CD14-positive monocyte (primary cell): ENCODE measurements around the gene ACSBG1. TPM values are rescaled to one million over a fixed set of nuclear protein-coding genes. Genes with fewer than 3 reads are reported as not detected.
A peak's percentile ranks its signal among the peaks of the same experiment; 100 is the strongest.

Source experiments
- DNase-seq, 3 donors: peaks; one replicate each; pipeline ENCODE4 v3.0.0-alpha.2; 2011 to 2022
- H2AFZ ChIP-seq: 2 replicates; pipeline ENCODE4 v1.6.0; 2012; ENCODE audit warnings: mild to moderate bottlenecking, low read depth, low read length, inconsistent platforms; ENCODE audit not compliant: insufficient read depth, poor library complexity, severe bottlenecking
- H3K27ac ChIP-seq, 2 donors: 1 replicate in 1 of 2; 2 replicates in 1 of 2; pipeline ENCODE4 v1.5.1; 2012 to 2013; ENCODE audit warnings: low read length in 2 of 2, control low read depth in 1 of 2, inconsistent platforms in 1 of 2, low read depth in 1 of 2, mild to moderate bottlenecking in 1 of 2
- H3K27me3 ChIP-seq, 2 donors: one replicate each; pipeline versions ENCODE4 v1.6.0 to v1.6.1; 2011 to 2013; ENCODE audit warnings: low read length in 2 of 2; ENCODE audit not compliant: control insufficient read depth in 2 of 2, insufficient read depth in 2 of 2
- H3K36me3 ChIP-seq, 2 donors: replicated peaks in 1 of 2; 1 replicate in 1 of 2; 2 replicates in 1 of 2; pipeline versions ENCODE4 v1.5.1 to v1.6.1; 2012 to 2013; ENCODE audit warnings: low read length in 2 of 2, control low read depth in 1 of 2, inconsistent platforms in 1 of 2, mild to moderate bottlenecking in 1 of 2; ENCODE audit not compliant: insufficient read depth in 2 of 2, control insufficient read depth in 1 of 2
- H3K4me1 ChIP-seq, 2 donors: 1 replicate in 1 of 2; 2 replicates in 1 of 2; pipeline versions ENCODE4 v1.5.1 to v1.6.1; 2012 to 2013; ENCODE audit warnings: low read length in 2 of 2, control low read depth in 1 of 2, inconsistent platforms in 1 of 2, mild to moderate bottlenecking in 1 of 2, moderate library complexity in 1 of 2; ENCODE audit not compliant: insufficient read depth in 2 of 2, control insufficient read depth in 1 of 2
- H3K4me2 ChIP-seq: replicated peaks from 2 replicates; pipeline ENCODE3; 2012; ENCODE audit warnings: low read length, moderate library complexity, mild to moderate bottlenecking; ENCODE audit not compliant: poor library complexity, severe bottlenecking; ENCODE audit errors: extremely low read depth
- H3K4me3 ChIP-seq, 3 experiments: fragments of 200-600 bp in 1 of 3; sonication (generic) in 1 of 3; replicated peaks in 1 of 3; 1 replicate in 2 of 3; 2 replicates in 1 of 3; pipeline ENCODE4 v1.5.1; 2011 to 2013; ENCODE audit warnings: low read length in 3 of 3, mild to moderate bottlenecking in 3 of 3, control low read depth in 2 of 3, low read depth in 2 of 3, inconsistent platforms in 1 of 3, moderate library complexity in 1 of 3
- H3K79me2 ChIP-seq: 2 replicates; pipeline ENCODE4 v1.6.0; 2012; ENCODE audit warnings: mild to moderate bottlenecking, control low read depth, inconsistent platforms, low read length, moderate library complexity; ENCODE audit not compliant: insufficient read depth
- H3K9ac ChIP-seq: 2 replicates; pipeline ENCODE4 v1.6.0; 2017; ENCODE audit warnings: low read length, mild to moderate bottlenecking; ENCODE audit not compliant: insufficient read depth, poor library complexity, severe bottlenecking
- H3K9me3 ChIP-seq, 2 donors: replicated peaks in 1 of 2; 1 replicate in 1 of 2; 2 replicates in 1 of 2; pipeline versions ENCODE4 v1.5.1 to v1.6.1; 2012 to 2013; ENCODE audit warnings: low read length in 2 of 2, control low read depth in 1 of 2; ENCODE audit not compliant: control insufficient read depth in 1 of 2, insufficient read depth in 1 of 2
- H4K20me1 ChIP-seq: 2 replicates; pipeline ENCODE4 v1.6.0; 2012; ENCODE audit warnings: mild to moderate bottlenecking, low read length, control low read depth, moderate library complexity; ENCODE audit not compliant: insufficient read depth
- H3K27ac Mint-ChIP-seq, 7 donors: one replicate each; pipeline ENCODE4 v1.8.0; 2020; ENCODE audit warnings: mild to moderate bottlenecking in 7 of 7, mixed read lengths in 7 of 7, moderate library complexity in 6 of 7, inconsistent platforms in 2 of 7
- H3K27me3 Mint-ChIP-seq, 3 donors: one replicate each; pipeline ENCODE4 v1.8.0; 2021 to 2022; ENCODE audit warnings: low read depth in 3 of 3, mild to moderate bottlenecking in 3 of 3, mixed read lengths in 3 of 3, moderate library complexity in 3 of 3, inconsistent platforms in 1 of 3
- H3K36me3 Mint-ChIP-seq, 2 donors: one replicate each; pipeline ENCODE4 v1.8.0; 2020; ENCODE audit warnings: mixed read lengths in 2 of 2, inconsistent platforms in 1 of 2, mild to moderate bottlenecking in 1 of 2
- H3K4me1 Mint-ChIP-seq: one replicate; pipeline ENCODE4 v1.8.0; 2020; ENCODE audit warnings: mild to moderate bottlenecking, mixed read lengths
- H3K4me3 Mint-ChIP-seq, 2 donors: one replicate each; pipeline ENCODE4 v1.8.0; 2020; ENCODE audit warnings: mild to moderate bottlenecking in 2 of 2, mixed read lengths in 2 of 2, moderate library complexity in 1 of 2
- H3K9me3 Mint-ChIP-seq, 7 donors: one replicate each; pipeline ENCODE4 v1.8.0; 2020 to 2022; ENCODE audit warnings: mixed read lengths in 7 of 7, mild to moderate bottlenecking in 6 of 7, moderate library complexity in 6 of 7, inconsistent platforms in 2 of 7
- CTCF ChIP-seq: fragments of 200-600 bp; IDR thresholded peaks from one replicate; pipeline ENCODE4 v1.8.0; 2022; ENCODE audit warnings: antibody characterized with exemption, mild to moderate bottlenecking
- WGBS: methylation state at CpG from one replicate; pipeline ENCODE4 v1.1.5; 2013; ENCODE audit warnings: missing lambda C conversion rate; ENCODE audit not compliant: insufficient coverage; 5-methylcytosine and 5-hydroxymethylcytosine counted together
- intact Hi-C, 2 donors: fragments of 100-400 bp; cut with micrococcal nuclease; formaldehyde crosslinking; loops; one replicate each; pipeline versions ENCODE4 v1.15.0 to v1.15.1; 2023
- polyA plus RNA-seq, 3 donors: library from polyadenylated mRNA; depleted of rRNA in 1 of 3; unstranded in 2 of 3; stranded (reverse) in 1 of 3; fragments of 300-500 nt in 2 of 3; fragments of >200 nt in 1 of 3; fragmentation: Illumina TruSeq in 2 of 3; gene quantifications; 1 replicate in 2 of 3; 2 replicates in 1 of 3; pipeline ENCODE4 v1.2.3, GENCODE V29; 2012 to 2021

Gene ACSBG1
- polyA plus RNA-seq, 3 donors = 0.01 TPM; not detected in 2

GRCh38 chr15:78133801-78134200 lies 100.6 kb downstream of the ACSBG1 start:
- DNase-seq = no peak
- H3K27me3 ChIP-seq = peaks cover 0 to 8% of the 10 kb centered on the region in 2 donors
- Mint-ChIP-seq H3K27me3 (peaks cover 10 to 12% (median 11%) of the 10 kb centered on the region in 3 donors), H3K4me1 (peaks cover 21% of the 10 kb centered on the region), H3K4me3 (no peak overlapping the region), H3K27ac (no peak overlapping the region), H3K36me3 (no peaks in the 10 kb centered on the region), H3K9me3 (peaks cover 0 to 4% (median 0%) of the 10 kb centered on the region in 7 donors)
- no CpG with 5 or more reads among the region's 2 CpGs for WGBS
- no peak overlapping the region for H3K27ac ChIP-seq
- peak overlapping the region; percentile 27 for H3K9ac ChIP-seq
- H3K4me2 ChIP-seq = no peak overlapping the region
- H3K4me1 ChIP-seq = peaks cover 9 to 20% of the 10 kb centered on the region in 2 donors
- no peaks in the 10 kb centered on the region for H3K79me2 ChIP-seq
- no peak for TF ChIP-seq CTCF
- no peaks in the 10 kb centered on the region for H3K9me3 ChIP-seq
- no peak overlapping the region for H2AFZ ChIP-seq
- intact Hi-C loops = loop anchor here in 1 of 2 donors (5.0 kb wide), 2 partner anchors 64 to 108 kb away; no protein-coding TSS in a partner anchor
- H4K20me1 ChIP-seq = no peaks in the 10 kb centered on the region
- H3K4me3 ChIP-seq = no peak overlapping the region
- H3K36me3 ChIP-seq = no peaks in the 10 kb centered on the region

GRCh38 chr15:78131295-78132061 lies 102.9 kb downstream of the ACSBG1 start, which contains the start of gene CIB2:
Gene CIB2, minus strand, starts transcription at chr15:78131445. Its CDS starts 230 bp downstream, at chr15:78131215.
- Histone ChIP-seq H3K9me3 (no peaks in the 10 kb centered on the region), H2AFZ (peak within 1 kb of the TSS; percentile 99), H3K4me1 (peaks cover 9 to 20% of the 10 kb centered on the region in 2 donors), H3K36me3 (no peaks in the 10 kb centered on the region), H4K20me1 (no peaks in the 10 kb centered on the region), H3K27ac (peak within 1 kb of the TSS in 1 of 2 donors; percentile 73), H3K9ac (peak within 1 kb of the TSS; percentile 82), H3K79me2 (no peaks in the 10 kb centered on the region), H3K4me3 (peak within 1 kb of the TSS; percentile 74 to 84 (median 79)), H3K27me3 (peaks cover 0 to 8% of the 10 kb centered on the region in 2 donors), H3K4me2 (peak within 1 kb of the TSS; percentile 82)
- Mint-ChIP-seq H3K4me3 (peak within 1 kb of the TSS; percentile 85 to 89), H3K27me3 (peaks cover 10 to 14% (median 12%) of the 10 kb centered on the region in 3 donors), H3K9me3 (peaks cover 0 to 4% (median 0%) of the 10 kb centered on the region in 7 donors), H3K36me3 (no peaks in the 10 kb centered on the region), H3K4me1 (peaks cover 26% of the 10 kb centered on the region), H3K27ac (peak within 1 kb of the TSS in 5 of 7 donors; percentile 23 to 75 (median 72))
- DNase-seq = peak; percentile 29 to 58 (median 55)
- intact Hi-C loops = loop anchor here in 1 of 2 donors (5.0 kb wide), 2 partner anchors 66 to 111 kb away; no protein-coding TSS in a partner anchor
- WGBS = under 1% methylated on average over 71 of the region's 79 CpGs
- peak; percentile 94 for TF ChIP-seq CTCF
